MCF 10A (cell line): ENCODE results near the gene STMN3. TPM values are rescaled to one million over a fixed set of nuclear protein-coding genes. Genes with fewer than 3 reads are reported as not detected.

Experiments used
- Bru-seq: library from RNA; stranded (reverse); fragments of 400-500 nt; gene quantifications from one replicate; lab custom pipeline; 2021; lab: Mats Ljungman, UMichigan
- BruChase-seq, 2 experiments: library from RNA; stranded (reverse); fragments of 400-500 nt; gene quantifications; one replicate each; lab custom pipeline; 2021; lab: Mats Ljungman, UMichigan
- BruUV-seq: library from RNA; stranded (reverse); fragments of 400-500 nt; replicated peaks from 2 replicates; lab custom pipeline; 2021; lab: Mats Ljungman, UMichigan
- CTCF ChIA-PET: fragments of 300-600 bp; sonication (Branson Sonifier 250); formaldehyde crosslinking; extraction: SDS; loops from one replicate; lab custom pipeline; 2021; ENCODE audit warnings: antibody characterized with exemption, inconsistent platforms; lab: Yijun Ruan, JAX
- POLR2A ChIA-PET: fragments of 300-600, 350-650 bp; sonication (Branson Sonifier 250); formaldehyde crosslinking; extraction: SDS; loops from one replicate; lab custom pipeline; 2020; ENCODE audit warnings: antibody characterized with exemption, inconsistent platforms; lab: Yijun Ruan, JAX
- DNase-seq: peaks from one replicate; pipeline ENCODE4 v3.0.0-alpha.2; 2018; ENCODE audit not compliant: unreplicated experiment
- H3K27ac Mint-ChIP-seq: one replicate; pipeline ENCODE4 v1.8.0; 2022; ENCODE audit warnings: mild to moderate bottlenecking, low read depth, mixed read lengths; ENCODE audit not compliant: unreplicated experiment
- H3K27me3 Mint-ChIP-seq: one replicate; pipeline ENCODE4 v1.8.0; 2022; ENCODE audit warnings: mixed read lengths; ENCODE audit not compliant: insufficient read depth, unreplicated experiment
- H3K36me3 Mint-ChIP-seq: one replicate; pipeline ENCODE4 v1.8.0; 2022; ENCODE audit warnings: mild to moderate bottlenecking, moderate library complexity, mixed read lengths; ENCODE audit not compliant: insufficient read depth, unreplicated experiment
- H3K4me1 Mint-ChIP-seq: one replicate; pipeline ENCODE4 v1.8.0; 2022; ENCODE audit warnings: mixed read lengths; ENCODE audit not compliant: insufficient read depth, unreplicated experiment
- H3K4me3 Mint-ChIP-seq: one replicate; pipeline ENCODE4 v1.8.0; 2022; ENCODE audit warnings: mild to moderate bottlenecking, moderate library complexity, mixed read lengths; ENCODE audit not compliant: unreplicated experiment
- H3K9me3 Mint-ChIP-seq: one replicate; pipeline ENCODE4 v1.8.0; 2022; ENCODE audit warnings: mixed read lengths; ENCODE audit not compliant: unreplicated experiment
- intact Hi-C: fragments of 100-400 bp; cut with micrococcal nuclease; formaldehyde crosslinking; loops from 2 replicates; pipeline ENCODE4 v1.14.1; 2022
- long read RNA-seq: library from polyadenylated mRNA; stranded (forward); transcript quantifications from one replicate; pipeline ENCODE4 v2.0.0, GENCODE V29; 2022
- total RNA-seq: library from RNA; stranded (reverse); gene quantifications from 2 replicates; pipeline ENCODE4 v1.2.3, GENCODE V29; 2022
- TF ChIP-seq, protein P1 (sequence below): fragments of 200-600 bp; IDR thresholded peaks from one replicate; pipeline ENCODE4 v1.8.0; 2022; ENCODE audit warnings: antibody characterized with exemption, mild to moderate bottlenecking; ENCODE audit not compliant: unreplicated experiment

The STMN3 gene
- 1.7 and 5.3 TPM in 2 replicates for total RNA-seq
- percentile 14 among the genes with signal in this experiment for Bru-seq, nascent RNA
- percentile 30 among the genes with signal in this experiment for BruChase-seq, experiment 1, labeled RNA remaining after a 6-hour chase
- percentile 17 among the genes with signal in this experiment for BruChase-seq, experiment 2, labeled RNA remaining after a 2-hour chase
- long read RNA-seq, partial matches to known transcripts, result 0 of 2 reads
- long read RNA-seq, other reads (novel, unspliced or antisense), result 1 of 2 reads

DNA sequence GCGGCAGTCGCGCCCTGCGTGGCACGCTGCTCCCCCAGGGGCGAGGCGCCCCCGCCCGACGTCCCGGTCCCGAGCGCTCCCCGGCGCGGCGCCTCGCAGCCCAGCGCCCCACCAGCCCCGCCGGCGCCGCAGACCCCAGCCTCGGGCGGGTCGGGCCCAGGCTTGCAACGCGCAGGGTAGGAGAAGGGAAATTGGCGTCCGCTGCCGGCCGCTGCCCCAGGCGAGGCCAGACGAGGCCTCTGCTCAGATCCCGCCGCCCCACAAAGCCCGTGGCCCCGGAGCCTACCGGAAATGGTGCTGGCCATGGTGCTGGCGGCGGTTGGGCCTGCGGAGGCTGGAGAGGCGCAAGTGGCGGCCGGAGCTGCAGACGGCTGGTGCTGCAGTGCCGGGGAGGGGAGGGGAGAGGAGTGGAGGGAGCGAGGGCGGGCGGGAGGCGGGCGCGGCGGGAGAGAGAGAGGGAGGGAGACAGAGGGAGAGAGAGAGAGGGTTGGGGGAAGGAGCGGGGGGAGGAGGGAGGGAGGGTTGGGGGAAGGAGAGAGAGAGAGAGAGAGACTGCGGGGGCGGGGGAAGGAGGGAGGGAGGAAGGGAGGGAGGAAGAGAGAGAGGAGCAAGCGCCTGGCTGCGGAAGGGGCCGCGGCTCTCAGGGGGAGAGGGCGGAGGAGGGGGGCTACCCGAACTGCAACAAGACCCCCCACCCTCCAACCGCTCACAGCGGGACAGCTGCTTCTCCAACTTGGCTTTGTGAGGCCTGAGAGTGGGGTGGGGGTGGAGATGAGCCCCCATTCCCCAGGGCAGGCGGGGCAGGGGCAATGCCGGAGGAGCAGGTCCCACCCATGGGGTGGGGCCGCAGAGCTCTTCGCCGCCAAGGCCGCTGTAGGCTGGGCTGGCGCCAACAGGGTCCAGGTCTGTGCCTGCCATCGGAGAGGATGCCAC lies at the start of gene STMN3:
TSS of gene STMN3 (minus strand) at position 384 of the 933 bp plus-strand sequence. CDS start at position 305, 79 bp downstream.
- ChIA-PET POLR2A (interaction anchor here (0.6 to 0.8 kb wide), 4 partner anchors 11 to 347 kb away, joined by 3 to 6 read pairs (median 3); no protein-coding TSS in a partner anchor), CTCF (interaction anchor here (0.6 kb wide), 2 partner anchors 45 to 269 kb away, joined by 3 read pairs; no protein-coding TSS in a partner anchor)
- Mint-ChIP-seq H3K36me3 (no peaks in the 10 kb centered on the region), H3K4me1 (peaks cover 7% of the 10 kb centered on the region), H3K4me3 (peak within 1 kb of the TSS; percentile 64), H3K9me3 (no peaks in the 10 kb centered on the region), H3K27me3 (no peaks in the 10 kb centered on the region), H3K27ac (no peak within 1 kb of the TSS)
- intact Hi-C loops, result no loop called here
- TF ChIP-seq, protein P1, sequence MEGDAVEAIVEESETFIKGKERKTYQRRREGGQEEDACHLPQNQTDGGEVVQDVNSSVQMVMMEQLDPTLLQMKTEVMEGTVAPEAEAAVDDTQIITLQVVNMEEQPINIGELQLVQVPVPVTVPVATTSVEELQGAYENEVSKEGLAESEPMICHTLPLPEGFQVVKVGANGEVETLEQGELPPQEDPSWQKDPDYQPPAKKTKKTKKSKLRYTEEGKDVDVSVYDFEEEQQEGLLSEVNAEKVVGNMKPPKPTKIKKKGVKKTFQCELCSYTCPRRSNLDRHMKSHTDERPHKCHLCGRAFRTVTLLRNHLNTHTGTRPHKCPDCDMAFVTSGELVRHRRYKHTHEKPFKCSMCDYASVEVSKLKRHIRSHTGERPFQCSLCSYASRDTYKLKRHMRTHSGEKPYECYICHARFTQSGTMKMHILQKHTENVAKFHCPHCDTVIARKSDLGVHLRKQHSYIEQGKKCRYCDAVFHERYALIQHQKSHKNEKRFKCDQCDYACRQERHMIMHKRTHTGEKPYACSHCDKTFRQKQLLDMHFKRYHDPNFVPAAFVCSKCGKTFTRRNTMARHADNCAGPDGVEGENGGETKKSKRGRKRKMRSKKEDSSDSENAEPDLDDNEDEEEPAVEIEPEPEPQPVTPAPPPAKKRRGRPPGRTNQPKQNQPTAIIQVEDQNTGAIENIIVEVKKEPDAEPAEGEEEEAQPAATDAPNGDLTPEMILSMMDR, result no peak
- peak; percentile 76 for DNase-seq
- BruUV-seq, result no TSS peak

DNA sequence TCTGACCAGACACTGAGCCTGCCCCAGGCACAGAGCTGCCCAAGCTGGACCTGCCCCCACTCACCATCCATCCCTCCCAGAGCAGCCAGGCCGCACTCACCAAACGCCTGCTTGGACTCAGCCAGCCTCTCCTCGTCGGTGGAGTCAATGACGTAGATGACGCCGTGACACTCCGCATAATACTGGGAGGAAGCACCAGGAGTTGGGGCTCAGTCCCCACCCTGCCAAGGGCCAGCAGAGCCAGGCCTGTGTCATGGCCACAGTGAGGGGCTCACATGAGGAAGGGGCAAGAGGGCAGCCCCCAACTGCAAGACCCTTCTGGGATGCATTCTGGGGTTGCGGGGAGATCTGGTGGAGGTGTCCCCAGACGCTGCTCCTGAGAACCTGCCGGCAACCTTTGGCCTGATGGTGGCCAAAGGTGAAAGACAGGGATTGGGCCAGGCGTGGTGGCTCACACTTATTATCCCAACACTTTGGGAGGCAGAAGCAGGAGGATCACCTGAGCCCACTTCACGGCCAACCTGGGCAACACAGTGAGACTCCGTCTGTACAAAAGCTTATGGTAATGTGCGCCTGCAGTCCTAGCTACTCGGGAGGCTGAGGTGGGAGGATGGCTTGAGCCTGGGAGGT lies 48.9 kb upstream of the STMN3 start:
- TF ChIP-seq, protein P1, result no peak
- no peak for DNase-seq
- Mint-ChIP-seq H3K9me3 (no peaks in the 10 kb centered on the region), H3K4me3 (no peak overlapping the region), H3K27ac (no peak overlapping the region), H3K4me1 (peaks cover 12% of the 10 kb centered on the region), H3K36me3 (peaks cover 49% of the 10 kb centered on the region), H3K27me3 (no peaks in the 10 kb centered on the region)
- ChIA-PET POLR2A (interaction anchor here (0.5 to 2.0 kb wide), 4 partner anchors 17 to 44 kb away, joined by 3 to 13 read pairs (median 4); partner anchors contain the start of gene RTEL1), CTCF (interaction anchor here (1.1 kb wide), 1 partner anchor 252 kb away, joined by 3 read pairs; no protein-coding TSS in a partner anchor)
- no TSS peak for BruUV-seq
- intact Hi-C loops, result no loop called here

DNA sequence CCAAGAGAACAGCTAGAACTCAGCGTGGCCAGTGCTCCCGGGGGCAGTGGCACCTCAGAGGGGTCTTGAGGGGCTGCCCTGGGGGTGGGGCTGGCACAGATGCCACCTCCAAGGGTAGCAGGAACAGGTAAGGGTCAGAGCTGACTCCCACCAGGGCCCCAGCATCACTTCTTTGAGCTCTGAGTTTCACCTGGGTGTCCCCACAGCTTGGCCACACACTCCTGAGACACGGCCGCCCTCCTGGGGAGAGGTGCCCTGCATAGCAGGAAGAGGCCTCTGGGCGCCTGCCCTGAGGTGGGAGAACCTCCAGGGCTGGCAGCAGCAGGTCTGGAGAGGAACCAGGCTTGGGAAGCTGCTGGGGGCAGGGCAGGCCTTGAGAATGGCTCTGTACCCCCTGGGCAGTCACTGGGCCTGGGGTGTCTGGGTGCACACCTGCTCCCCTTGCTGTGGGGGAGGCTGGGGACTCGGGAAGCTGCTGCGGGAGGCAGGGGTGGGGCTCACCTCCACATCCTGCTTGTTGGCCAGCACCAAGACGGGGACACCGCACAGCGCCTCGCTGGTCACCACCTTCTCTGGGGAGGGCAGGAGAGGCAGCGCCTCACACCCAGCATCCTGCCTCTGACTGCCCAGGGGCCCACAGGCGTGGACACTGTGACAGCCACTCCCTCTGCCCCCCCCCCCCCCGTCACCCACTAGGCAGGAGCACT lies 48.3 kb upstream of the STMN3 start:
- BruUV-seq, result no TSS peak
- Mint-ChIP-seq H3K27me3 (no peaks in the 10 kb centered on the region), H3K36me3 (peaks cover 50% of the 10 kb centered on the region), H3K9me3 (no peaks in the 10 kb centered on the region), H3K27ac (no peak overlapping the region), H3K4me1 (peaks cover 12% of the 10 kb centered on the region), H3K4me3 (no peak overlapping the region)
- POLR2A ChIA-PET, result interaction anchor here (0.6 to 2.0 kb wide), 3 partner anchors 17 to 279 kb away, joined by 3 to 13 read pairs (median 5); partner anchors contain the start of gene PRPF6
- TF ChIP-seq, protein P1, result no peak
- intact Hi-C loops, result no loop called here
- CTCF ChIA-PET, result no interaction called here
- no peak for DNase-seq
